PC-9 (cell line): ENCODE measurements around the gene ATXN1. TPM values are rescaled to one million over a fixed set of nuclear protein-coding genes. Genes with fewer than 3 reads are reported as not detected.
A peak's percentile ranks its signal among the peaks of the same experiment; 100 is the strongest.

Source experiments
- BruUV-seq: library from RNA; stranded (reverse); fragments of 400-500 nt; replicated peaks from 2 replicates; lab custom pipeline; 2021; lab: Mats Ljungman, UMichigan
- CTCF ChIA-PET: fragments of 300-600 bp; sonication (Branson Sonifier 250); formaldehyde crosslinking; loops from one replicate; lab custom pipeline; 2022; ENCODE audit warnings: antibody characterized with exemption; lab: Charles Lee
- POLR2A ChIA-PET: fragments of 300-600 bp; sonication (Branson Sonifier 250); formaldehyde crosslinking; loops from one replicate; lab custom pipeline; 2022; ENCODE audit warnings: antibody characterized with exemption; ENCODE audit not compliant: unreplicated experiment; lab: Charles Lee
- DNase-seq, 2 experiments: peaks; one replicate each; pipeline versions ENCODE4 v3.0.0 to v3.0.0-alpha.2; 2015 to 2022; ENCODE audit warnings: mixed read lengths in 1 of 2
- H2AFZ ChIP-seq: fragments of 200-600 bp; sonication (generic); 2 replicates; pipeline ENCODE4 v1.8.1; 2017; ENCODE audit warnings: antibody characterized with exemption
- H3F3A ChIP-seq: fragments of 200-600 bp; sonication (generic); 2 replicates; pipeline ENCODE4 v1.8.1; 2017; ENCODE audit warnings: antibody characterized with exemption, mild to moderate bottlenecking, low read depth; ENCODE audit not compliant: insufficient read depth
- H3K27ac ChIP-seq: fragments of 200-600 bp; sonication (generic); 2 replicates; pipeline ENCODE4 v1.6.1; 2016; ENCODE audit warnings: mixed run types
- H3K27me3 ChIP-seq: fragments of 200-600 bp; sonication (generic); 2 replicates; pipeline ENCODE4 v1.6.1; 2016; ENCODE audit warnings: low read depth, mixed run types; ENCODE audit not compliant: insufficient read depth
- H3K36me3 ChIP-seq: fragments of 200-600 bp; sonication (generic); 2 replicates; pipeline ENCODE4 v1.6.1; 2016; ENCODE audit warnings: low read depth, mixed run types
- H3K4me1 ChIP-seq: fragments of 200-600 bp; sonication (generic); replicated peaks from 2 replicates; pipeline ENCODE4 v1.6.1; 2016; ENCODE audit warnings: mixed run types; ENCODE audit not compliant: insufficient read depth
- H3K4me2 ChIP-seq: fragments of 200-600 bp; sonication (generic); 2 replicates; pipeline ENCODE4 v1.6.1; 2017; ENCODE audit warnings: mixed run types
- H3K4me3 ChIP-seq: fragments of 200-600 bp; sonication (generic); 2 replicates; pipeline ENCODE4 v1.6.1; 2016; ENCODE audit warnings: mixed run types
- H3K79me2 ChIP-seq: fragments of 200-600 bp; sonication (generic); 2 replicates; pipeline ENCODE4 v1.6.1; 2017; ENCODE audit warnings: low read depth, mixed run types
- H3K9me2 ChIP-seq: fragments of 200-600 bp; sonication (generic); 2 replicates; pipeline ENCODE4 v1.8.1; 2017; ENCODE audit warnings: mild to moderate bottlenecking; ENCODE audit not compliant: insufficient read depth
- H3K9me3 ChIP-seq: fragments of 200-600 bp; sonication (generic); 2 replicates; pipeline ENCODE4 v1.8.1; 2016; ENCODE audit warnings: low read depth; ENCODE audit not compliant: insufficient read depth
- H4K20me1 ChIP-seq: fragments of 200-600 bp; sonication (generic); 2 replicates; pipeline ENCODE4 v1.8.1; 2017; ENCODE audit not compliant: insufficient read depth
- EZH2 ChIP-seq: fragments of 200-600 bp; sonication (generic); IDR thresholded peaks from 2 replicates; pipeline ENCODE4 v1.8.0; 2017; ENCODE audit warnings: antibody characterized with exemption, low read depth
- intact Hi-C: fragments of 100-400 bp; cut with micrococcal nuclease; formaldehyde crosslinking; loops from one replicate; pipeline ENCODE4 v1.10.0; 2022; ENCODE audit not compliant: unreplicated experiment
- total RNA-seq: library from RNA; stranded (reverse); gene quantifications from 2 replicates; pipeline ENCODE4 v1.2.3, GENCODE V29; 2021
- TF ChIP-seq, protein P1 (sequence below): fragments of 200-600 bp; sonication (generic); conservative IDR thresholded peaks from 2 replicates; pipeline ENCODE4 v1.6.1; 2017; ENCODE audit warnings: mixed run types, antibody characterized with exemption, mild to moderate bottlenecking, moderate library complexity

The ATXN1 gene
- total RNA-seq, 1 experiment from 2014 or later, result 42.7 TPM

DNA sequence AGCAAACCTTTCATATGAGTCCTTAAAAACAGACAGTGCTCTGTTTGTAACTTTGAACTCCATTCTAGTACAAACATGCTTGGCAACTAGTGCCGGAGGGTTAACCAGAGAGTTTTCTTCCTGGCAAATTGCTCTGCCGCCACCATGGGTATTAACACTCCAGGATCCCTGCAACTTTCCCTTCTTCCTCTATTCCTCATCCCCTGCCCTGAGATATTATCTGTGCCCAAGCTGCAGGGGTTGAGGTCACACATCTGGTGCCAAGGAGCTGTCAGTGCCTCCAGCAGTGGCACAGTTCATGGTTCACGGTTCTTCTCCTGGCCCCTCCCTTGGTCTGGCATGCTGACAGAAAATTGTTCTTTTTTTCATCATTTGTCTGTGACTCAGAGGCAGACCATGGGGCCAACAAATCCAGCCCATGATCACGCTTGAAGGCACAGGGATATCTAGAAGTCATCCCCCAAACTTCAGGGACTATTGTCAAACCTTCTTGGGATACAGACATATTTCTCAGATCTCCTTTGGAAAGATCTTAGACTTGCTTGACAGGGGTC lies 77.5 kb downstream of the ATXN1 start:
- Histone ChIP-seq H3F3A (peaks cover 52% of the 10 kb centered on the region), H4K20me1 (no peaks in the 10 kb centered on the region), H3K27ac (peak overlapping the region; percentile 88), H3K4me1 (peaks cover 67% of the 10 kb centered on the region), H3K9me3 (no peaks in the 10 kb centered on the region), H3K36me3 (no peaks in the 10 kb centered on the region), H3K4me2 (peak overlapping the region; percentile 58), H3K9me2 (no peaks in the 10 kb centered on the region), H3K27me3 (no peaks in the 10 kb centered on the region), H3K79me2 (peaks cover 6% of the 10 kb centered on the region; the same call in 1 of the 2 replicates), H2AFZ (no peak overlapping the region), H3K4me3 (no peak overlapping the region; the same call in 1 of the 2 replicates)
- POLR2A ChIA-PET, result interaction anchor here (0.6 kb wide), 1 partner anchor 9 kb away, joined by 7 read pairs; no protein-coding TSS in a partner anchor
- no peak for TF ChIP-seq EZH2
- TF ChIP-seq, protein P1, sequence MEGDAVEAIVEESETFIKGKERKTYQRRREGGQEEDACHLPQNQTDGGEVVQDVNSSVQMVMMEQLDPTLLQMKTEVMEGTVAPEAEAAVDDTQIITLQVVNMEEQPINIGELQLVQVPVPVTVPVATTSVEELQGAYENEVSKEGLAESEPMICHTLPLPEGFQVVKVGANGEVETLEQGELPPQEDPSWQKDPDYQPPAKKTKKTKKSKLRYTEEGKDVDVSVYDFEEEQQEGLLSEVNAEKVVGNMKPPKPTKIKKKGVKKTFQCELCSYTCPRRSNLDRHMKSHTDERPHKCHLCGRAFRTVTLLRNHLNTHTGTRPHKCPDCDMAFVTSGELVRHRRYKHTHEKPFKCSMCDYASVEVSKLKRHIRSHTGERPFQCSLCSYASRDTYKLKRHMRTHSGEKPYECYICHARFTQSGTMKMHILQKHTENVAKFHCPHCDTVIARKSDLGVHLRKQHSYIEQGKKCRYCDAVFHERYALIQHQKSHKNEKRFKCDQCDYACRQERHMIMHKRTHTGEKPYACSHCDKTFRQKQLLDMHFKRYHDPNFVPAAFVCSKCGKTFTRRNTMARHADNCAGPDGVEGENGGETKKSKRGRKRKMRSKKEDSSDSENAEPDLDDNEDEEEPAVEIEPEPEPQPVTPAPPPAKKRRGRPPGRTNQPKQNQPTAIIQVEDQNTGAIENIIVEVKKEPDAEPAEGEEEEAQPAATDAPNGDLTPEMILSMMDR, result no peak
- peak; percentile 82 to 90 for DNase-seq
- CTCF ChIA-PET, result no interaction called here
- BruUV-seq, result no TSS peak
- intact Hi-C loops, result loop anchor here (2.0 kb wide), 1 partner anchor 47 kb away; no protein-coding TSS in a partner anchor

DNA sequence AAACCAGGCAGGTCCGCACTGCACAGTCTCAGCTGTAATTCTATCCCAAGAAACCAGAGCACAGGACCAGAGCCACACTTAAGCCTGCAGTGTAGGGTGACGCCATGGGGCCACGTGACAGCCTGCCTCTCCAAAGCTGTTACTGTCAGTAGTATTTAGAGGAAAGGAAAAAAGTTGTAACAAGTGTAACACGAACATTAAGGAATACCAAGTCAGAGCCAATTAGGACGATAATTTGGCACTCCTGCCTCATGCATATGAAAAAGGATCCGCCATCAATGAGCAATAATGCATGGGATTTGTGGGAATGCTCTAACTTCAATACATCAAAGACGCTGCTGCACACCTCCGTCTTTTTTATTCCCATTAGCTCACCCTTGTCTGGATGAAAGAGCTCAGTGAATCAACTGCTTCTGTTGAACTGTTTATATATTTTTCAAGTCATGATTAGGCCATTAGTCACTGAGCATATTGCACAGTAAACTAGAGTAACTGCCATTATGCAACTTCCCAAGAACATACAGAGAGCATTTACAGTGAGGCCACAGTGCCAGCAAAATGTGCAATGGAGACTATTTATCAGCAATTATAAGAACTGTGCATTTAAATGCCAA lies 79.9 kb downstream of the ATXN1 start:
- DNase-seq, result peak; percentile 32 to 95
- intact Hi-C loops, result no loop called here
- ChIA-PET POLR2A (interaction anchor here (0.5 to 0.7 kb wide), 5 partner anchors 23 to 1013 kb away, joined by 3 to 6 read pairs (median 5); partner anchors contain the start of gene ATXN1), CTCF (interaction anchor here (0.6 to 0.7 kb wide), 2 partner anchors 10 to 266 kb away, joined by 3 to 5 read pairs; no protein-coding TSS in a partner anchor)
- Histone ChIP-seq H3K36me3 (no peaks in the 10 kb centered on the region), H3K27me3 (no peaks in the 10 kb centered on the region), H2AFZ (no peak overlapping the region), H3K27ac (peak overlapping the region; percentile 89), H3K4me2 (peak overlapping the region; percentile 77), H3K9me3 (no peaks in the 10 kb centered on the region), H3K9me2 (no peaks in the 10 kb centered on the region), H3K4me1 (peaks cover 85% of the 10 kb centered on the region), H3K4me3 (peak overlapping the region; percentile 40; the same call in 1 of the 2 replicates), H4K20me1 (no peaks in the 10 kb centered on the region), H3F3A (peaks cover 56% of the 10 kb centered on the region), H3K79me2 (peaks cover 14% of the 10 kb centered on the region)
- TSS peak; percentile 16 for BruUV-seq
- TF ChIP-seq, protein P1, result no peak
- TF ChIP-seq EZH2, result no peak

- ChIA-PET POLR2A (no interaction called here), CTCF (no interaction called here)
- H3K4me1 ChIP-seq, result peaks cover 68% of the 10 kb centered on the region
- TF ChIP-seq, protein P1, result no peak
- TF ChIP-seq EZH2, result no peak
- H3K4me2 ChIP-seq, result no peak overlapping the region
- intact Hi-C loops, result no loop called here
- H3K9me2 ChIP-seq, result no peaks in the 10 kb centered on the region
- H2AFZ ChIP-seq, result no peak overlapping the region
- no peaks in the 10 kb centered on the region for H3K36me3 ChIP-seq
- no peak overlapping the region for H3K27ac ChIP-seq
- no peaks in the 10 kb centered on the region for H4K20me1 ChIP-seq
- no peaks in the 10 kb centered on the region for H3K9me3 ChIP-seq
- H3F3A ChIP-seq, result peaks cover 42% of the 10 kb centered on the region
- H3K27me3 ChIP-seq, result no peaks in the 10 kb centered on the region
- BruUV-seq, result no TSS peak
- H3K79me2 ChIP-seq, result peaks cover 18% of the 10 kb centered on the region
- no peak for DNase-seq
- no peak overlapping the region for H3K4me3 ChIP-seq
Measured at GRCh38 chr6:16679050-16679449, 82.2 kb downstream of the ATXN1 start.
